Inflammatory macrophage treated with lipopolysaccharide for 1 hour (primary cell): Measurements from ENCODE around the gene RNASE4.
"Not testable (repeated sequence)": the region's sequence is repeated elsewhere in the genome, so short reads cannot be mapped to it uniquely, and the experiment has no call there.

ENCODE experiments used
- DNase-seq, 2 donors: peaks; one replicate each; pipeline ENCODE4 v3.0.0-alpha.2; 2020 to 2022

RNASE4 gene

GRCh38 chr14:20699931-20700330 is 15.6 kb downstream of the RNASE4 start:
- no peak for DNase-seq

DNA sequence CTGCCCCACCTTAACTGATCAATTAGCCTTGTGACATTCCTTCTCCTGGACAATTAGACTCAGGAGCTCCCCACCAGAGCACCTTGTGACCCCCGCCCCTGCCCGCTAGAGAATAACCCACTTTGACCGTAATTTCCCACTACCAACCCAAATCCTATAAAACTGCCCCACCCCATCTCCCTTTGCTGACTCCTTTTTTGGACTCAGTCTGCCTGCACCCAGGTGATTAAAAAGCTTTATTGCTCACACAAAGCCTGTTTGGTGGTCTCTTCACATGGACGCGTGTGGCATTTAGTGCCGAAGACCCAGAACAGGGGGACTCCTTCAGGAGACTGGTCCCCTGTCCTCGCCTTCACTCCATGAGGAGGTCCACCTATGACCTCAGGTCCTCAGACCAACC is 16.6 kb downstream of the RNASE4 start:
- DNase-seq, result not testable (repeated sequence)

DNA sequence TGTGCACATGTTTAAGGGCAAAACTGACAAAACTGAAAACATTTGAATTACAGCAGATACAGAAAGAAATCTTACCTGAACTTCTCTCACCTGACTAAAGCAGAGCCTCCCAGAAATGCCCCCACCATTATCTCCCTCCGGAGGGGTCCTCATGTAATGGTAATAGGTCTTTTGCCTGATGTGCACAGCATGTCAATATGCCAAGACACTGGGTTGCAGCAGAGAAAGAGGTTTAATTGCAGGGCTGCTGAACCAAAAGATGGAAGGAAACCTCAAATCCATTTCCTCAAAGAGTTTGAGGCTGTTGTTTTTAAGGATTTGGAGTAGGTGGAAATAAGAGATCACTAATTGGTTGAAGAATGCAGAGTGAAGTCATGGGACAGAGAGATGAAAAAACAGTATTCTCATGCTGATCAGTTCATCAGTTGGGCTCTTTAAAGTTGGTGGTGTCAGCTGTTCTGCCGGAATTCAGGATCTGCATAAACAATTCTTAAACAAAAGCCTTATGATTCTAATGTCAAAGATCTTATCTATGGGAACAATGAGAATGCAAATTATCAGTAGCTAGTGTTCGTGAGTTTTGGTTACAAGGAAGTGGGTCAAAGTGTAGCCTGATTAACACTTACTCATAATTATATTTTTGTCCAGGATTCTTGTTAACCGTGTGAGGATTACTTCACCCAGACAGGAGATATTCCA is 22.4 kb downstream of the RNASE4 start:
- DNase-seq, result no peak

DNA sequence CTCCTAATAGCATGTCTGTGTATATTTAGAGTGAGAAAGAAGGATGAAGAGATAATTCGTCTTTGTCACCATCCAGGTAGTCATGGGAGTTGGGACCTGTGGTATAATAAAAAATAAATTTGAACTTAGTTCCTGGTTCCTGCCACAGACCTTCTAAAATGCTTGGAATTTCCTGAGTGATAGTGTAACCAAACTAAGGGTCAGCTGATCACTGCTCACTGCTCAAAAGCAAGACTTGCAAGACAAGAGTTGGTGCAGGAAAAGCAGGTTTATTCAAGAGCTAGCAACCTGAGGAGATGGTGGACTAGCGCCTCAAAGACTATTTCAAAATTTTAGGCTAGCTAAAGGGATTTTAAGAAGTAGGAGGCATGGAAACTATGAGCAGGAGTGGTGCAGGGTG is 23.3 kb downstream of the RNASE4 start:
- peak in 1 of 2 donors; percentile 59 for DNase-seq

DNA sequence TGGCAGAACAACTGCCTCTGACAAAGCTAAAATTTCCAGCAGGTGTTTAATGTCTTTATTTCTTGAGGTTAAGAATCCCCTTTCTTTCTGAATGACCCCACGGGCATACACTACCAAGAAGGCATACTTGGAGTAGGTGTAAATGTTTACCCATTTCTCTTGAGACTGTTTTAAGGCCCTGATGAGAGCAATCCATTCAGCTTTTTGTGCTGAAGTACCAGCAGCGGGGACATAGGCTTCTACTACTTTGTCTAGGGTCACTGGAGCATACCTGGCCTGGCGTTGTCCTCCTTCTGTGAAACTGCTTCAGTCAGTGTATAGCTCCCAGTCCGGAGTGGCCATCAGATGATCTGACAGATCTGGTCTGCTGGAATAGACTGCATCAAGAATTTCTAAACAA is 26.9 kb downstream of the RNASE4 start:
- no peak for DNase-seq

- no peak for DNase-seq
These were observed 27.3 kb downstream of the RNASE4 start for GRCh38 chr14:20711685-20712084.

DNA sequence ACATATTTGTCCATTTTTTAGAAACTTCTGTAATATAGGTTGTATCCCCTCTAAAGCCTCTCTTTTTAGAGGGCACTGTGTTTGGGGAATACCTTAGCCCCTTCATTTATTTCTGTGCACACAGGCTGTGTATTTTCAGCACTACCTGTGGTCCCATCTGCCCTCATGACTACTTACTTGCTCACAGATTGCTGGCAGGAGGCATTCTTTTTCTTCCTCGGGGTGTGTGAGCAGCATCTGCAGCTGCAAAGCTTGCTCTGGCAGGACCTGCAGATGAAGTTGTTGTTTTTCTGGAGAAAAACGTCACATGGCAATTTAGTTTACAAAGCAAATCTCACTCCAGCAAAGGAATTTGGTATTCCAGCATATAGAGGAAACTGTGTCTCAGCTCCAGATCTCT is 28.5 kb downstream of the RNASE4 start:
- DNase-seq, result no peak

DNA sequence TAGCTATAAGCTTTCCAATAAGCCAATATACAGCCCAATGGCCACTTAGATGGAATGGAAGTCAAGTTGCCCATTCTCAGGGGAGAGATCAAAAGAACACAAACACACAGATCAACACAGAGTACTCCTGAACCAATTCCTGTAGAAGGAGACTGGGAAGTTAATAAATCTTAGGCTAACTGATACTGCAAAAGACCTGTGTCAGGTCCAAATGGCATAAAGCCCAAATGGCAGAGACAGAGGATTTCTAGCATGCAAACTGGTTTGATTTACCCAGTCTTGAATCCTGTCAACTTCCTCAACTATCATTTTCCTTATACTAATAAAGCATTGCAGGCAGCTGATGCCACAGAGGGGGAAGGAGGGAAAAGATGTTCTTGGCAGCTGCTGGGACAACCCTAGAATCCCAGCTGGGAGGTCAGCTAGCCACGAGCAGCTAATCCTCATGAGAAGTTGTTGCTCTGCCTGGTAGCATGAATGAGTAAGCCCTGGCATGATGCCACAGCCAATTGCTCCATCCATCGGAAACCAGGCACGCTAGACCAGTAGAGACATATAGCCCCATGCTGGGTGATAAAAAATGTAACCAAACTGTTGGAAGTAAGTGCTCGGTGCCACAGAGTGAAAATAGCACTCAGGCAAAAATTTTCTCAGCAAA is 30.4 kb downstream of the RNASE4 start:
- peak; percentile 86 to 90 for DNase-seq

DNA sequence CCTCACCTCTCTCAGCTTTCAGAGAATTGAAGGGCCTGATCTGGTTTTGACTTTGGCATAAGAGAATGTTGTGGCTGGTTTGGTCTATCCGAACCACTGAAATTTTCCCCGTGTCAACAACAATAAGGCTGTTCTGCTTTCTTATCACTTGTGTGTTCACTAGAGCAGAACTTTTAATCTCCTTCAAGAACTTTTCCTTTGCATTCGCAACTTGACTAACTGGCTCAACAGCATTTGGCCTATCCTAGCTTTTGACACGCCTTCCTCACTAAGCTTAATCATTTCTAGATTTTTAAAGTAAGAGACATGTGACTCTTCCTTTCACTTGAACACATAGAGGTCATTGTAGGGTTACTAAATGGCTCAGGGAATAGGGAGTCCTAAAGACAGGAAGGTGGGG is 35.4 kb downstream of the RNASE4 start:
- no peak for DNase-seq

- no peak for DNase-seq
These were observed 36.4 kb downstream of the RNASE4 start for GRCh38 chr14:20720741-20721140.

GRCh38 chr14:20722016-20722415 is 37.7 kb downstream of the RNASE4 start:
- no peak for DNase-seq

DNA sequence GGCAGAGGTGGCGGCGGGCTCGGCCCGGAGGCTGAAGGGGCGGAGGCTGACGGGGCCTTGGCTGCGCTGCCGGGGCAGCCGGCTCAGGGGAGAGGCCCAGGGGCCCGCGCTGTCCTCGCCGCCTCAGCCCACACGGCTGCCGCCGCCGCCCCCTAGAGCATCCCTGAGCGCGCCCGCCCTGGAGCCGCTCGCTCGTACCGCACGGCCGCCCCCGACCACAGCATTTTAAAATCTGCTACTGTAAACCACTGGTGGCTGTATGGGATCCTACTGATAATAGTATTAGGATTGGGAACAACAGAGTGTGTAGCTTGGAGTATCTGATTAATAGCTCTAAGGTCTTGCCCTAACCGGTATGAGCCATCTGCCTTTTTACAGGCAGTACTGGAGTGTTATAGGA is 39.1 kb downstream of the RNASE4 start:
- DNase-seq, result no peak

GRCh38 chr14:20726121-20726520 is 41.8 kb downstream of the RNASE4 start:
- peak in 1 of 2 donors; percentile 2 for DNase-seq

DNA sequence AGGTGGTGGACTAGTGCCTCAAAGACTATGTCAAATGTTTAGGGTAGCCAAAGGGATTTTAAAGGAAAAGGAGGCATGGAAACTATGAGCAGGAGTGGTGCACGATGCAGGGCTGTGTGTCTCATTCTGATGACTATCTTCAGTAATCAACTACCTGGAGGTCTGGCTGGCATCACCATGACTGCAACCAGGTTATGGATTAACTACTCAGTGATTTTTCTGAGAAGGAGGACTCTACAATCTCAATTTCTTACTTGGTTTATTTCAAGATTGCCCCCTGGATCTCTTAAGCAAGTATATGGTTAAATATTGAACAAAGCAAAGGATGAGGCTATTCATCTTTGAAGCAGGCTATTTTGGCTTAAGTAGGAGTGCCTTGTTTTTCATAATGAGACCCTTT is 42.2 kb downstream of the RNASE4 start:
- no peak for DNase-seq

- peak in 1 of 2 donors; percentile 50 for DNase-seq
These were observed 46.5 kb downstream of the RNASE4 start for GRCh38 chr14:20730891-20731290.

DNA sequence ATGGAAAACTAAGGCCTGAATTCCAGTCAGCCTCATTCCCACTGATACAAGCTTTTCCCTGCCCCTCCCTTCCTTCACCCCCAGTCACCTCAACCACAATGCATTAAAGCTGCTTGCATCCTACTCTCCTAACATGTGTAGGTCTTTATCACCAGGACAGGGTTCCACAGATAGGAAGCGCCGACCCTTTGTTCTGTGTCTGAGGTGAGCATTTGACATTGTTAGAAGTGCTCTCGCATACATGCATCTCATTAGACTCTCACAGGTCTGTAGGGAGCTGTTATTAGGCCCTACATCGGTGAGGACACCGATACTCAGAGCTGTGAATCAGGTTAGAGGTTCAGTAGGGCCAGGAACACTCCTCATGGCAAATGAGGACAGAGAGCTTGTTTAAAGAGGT is 48.1 kb downstream of the RNASE4 start:
- DNase-seq, result no peak

DNA sequence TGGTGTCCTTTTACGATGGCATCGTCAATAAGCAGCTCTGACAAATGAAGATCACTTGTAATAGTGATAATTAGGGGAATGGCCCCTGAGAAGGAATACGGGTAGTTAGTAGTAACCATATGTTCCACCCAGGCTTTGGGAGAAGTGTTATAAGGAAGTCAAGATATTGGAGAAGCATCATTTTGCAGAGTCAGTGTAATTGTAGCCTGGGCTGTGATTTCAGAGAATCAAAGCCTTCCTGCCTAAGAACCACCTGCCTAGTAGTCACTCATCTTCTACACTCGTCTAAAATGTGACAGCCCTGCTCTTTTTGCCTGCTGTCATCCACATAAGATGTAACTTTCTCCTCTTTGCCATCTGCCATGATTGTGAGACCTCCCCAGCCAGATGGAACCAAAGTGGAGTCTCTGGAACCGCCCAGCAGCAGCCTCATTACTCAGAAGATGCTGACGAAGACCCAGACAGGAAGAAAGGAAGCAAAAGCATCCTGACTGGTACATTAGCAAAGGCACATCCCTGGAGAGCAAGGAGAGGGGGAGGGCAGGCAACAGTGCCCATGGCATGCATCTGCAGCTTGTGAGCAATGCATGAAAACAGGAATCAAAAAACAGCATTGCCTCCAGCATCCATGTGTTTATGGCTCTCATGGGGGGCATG is 48.7 kb downstream of the RNASE4 start:
- DNase-seq, result peak in 1 of 2 donors; percentile 30

- no peak for DNase-seq
These were observed 49.5 kb downstream of the RNASE4 start for GRCh38 chr14:20733684-20734429.

GRCh38 chr14:20734430-20734806 is 50.1 kb downstream of the RNASE4 start:
- no peak for DNase-seq

- not testable (repeated sequence) for DNase-seq
These were observed 53.9 kb downstream of the RNASE4 start for GRCh38 chr14:20738292-20738691.

- DNase-seq, result no peak
These were observed 57.8 kb downstream of the RNASE4 start for GRCh38 chr14:20742132-20742531.

- no peak for DNase-seq
These were observed 59.2 kb downstream of the RNASE4 start for GRCh38 chr14:20743556-20743955.

DNA sequence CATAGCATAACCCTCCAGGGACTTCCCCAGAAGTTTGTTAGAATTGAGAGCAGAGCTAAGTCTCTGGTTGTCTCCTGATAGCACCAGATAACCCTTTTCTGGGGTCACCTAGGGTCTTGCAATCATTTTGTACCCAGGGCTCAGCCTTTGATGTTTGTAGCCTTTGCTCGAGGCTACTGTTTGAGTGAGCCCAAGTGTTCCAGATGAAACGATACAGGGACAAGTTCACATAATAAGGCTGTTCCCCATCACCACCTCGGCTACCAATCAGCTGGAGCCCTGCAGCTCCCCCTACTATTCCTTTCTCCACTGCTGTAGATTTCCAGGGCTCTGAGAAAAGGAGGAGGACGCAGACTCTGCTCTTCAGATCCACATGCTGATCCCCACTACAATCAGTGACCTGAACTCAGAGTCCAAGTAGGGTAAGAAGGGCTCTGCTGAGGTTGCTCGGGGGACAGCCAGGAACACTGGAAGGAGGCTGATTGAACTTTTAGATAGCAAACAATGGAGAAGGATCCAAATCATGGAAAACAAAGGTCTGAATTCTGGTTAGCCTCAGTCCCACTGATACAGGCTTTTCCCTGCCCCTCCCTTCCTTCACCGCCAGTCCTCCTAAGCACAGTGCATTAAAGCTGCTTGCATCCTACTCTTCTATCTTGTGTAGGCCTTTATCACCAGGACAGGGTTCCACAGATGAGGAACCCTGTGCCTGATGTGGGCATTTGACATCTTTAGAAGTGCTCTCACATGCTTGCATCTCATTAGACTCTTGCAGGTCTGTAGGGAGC is 61.4 kb downstream of the RNASE4 start, which contains the start of gene EDDM3A:
Gene EDDM3A, plus strand, starts transcription at position 317 of the 788 bp plus-strand sequence. CDS start 1,694 bp downstream, outside the sequence.
- DNase-seq, result no peak
